Measurements from ENCODE around the gene NEU2. TPM values are rescaled to one million over a fixed set of nuclear protein-coding genes. Genes with fewer than 3 reads are reported as not detected.

Gene NEU2
- total RNA-seq, 2 donors from 2014 or later: not detected

DNA sequence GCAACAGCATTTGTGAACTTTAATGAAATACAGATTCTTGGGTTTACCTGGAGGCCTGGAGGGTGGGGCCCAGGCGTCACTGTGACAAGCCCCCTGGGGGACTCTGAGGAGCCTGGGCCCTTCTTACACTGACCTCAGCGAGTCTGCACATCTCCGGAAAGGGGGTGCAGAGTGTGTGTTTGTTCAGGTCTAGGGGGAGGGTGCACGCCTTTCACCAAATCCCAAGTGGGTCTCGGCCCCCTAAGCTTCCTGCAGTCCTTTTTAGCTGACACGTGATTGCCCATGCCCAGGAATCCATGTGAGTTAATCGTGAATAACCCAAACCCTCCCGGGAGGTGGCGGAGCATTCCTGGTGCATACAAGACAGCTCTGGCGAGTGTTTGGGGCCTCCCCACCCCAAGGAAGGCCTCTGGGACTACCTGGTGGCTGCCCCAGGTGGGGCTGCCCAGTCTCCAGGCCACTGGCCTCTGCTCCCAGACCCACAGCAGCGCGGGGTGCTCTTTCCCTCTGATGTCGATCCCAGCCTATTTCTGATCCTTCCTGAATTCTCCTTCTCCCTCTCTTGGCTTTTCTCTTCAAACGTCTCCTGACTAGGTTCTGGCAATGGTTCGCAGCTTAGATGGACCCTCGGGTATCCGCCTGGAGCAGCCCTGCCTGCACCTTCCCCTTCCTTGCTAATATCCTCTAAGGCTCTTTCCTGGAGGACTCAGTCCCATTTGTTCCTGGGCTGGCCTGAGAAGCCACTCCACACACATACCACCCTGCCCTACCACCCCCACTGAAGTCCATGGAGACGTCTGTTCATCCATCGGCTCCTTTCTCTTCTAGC lies 29.4 kb upstream of the NEU2 start:
- DNase-seq (no peak), ATAC-seq (replicated peaks in 1 of 2) (no peak)
- Mint-ChIP-seq H3K4me1 (ENCODE audit: low read depth) (no peaks in the 10 kb centered on the region), H3K36me3 (ENCODE audit: insufficient read depth in 2 of 2) (no peaks in the 10 kb centered on the region), H3K27me3 (ENCODE audit: low read depth) (no peaks in the 10 kb centered on the region), H3K27ac (no peak overlapping the region), H3K4me3 (no peak overlapping the region), H3K9me3 (no peaks in the 10 kb centered on the region)

DNA sequence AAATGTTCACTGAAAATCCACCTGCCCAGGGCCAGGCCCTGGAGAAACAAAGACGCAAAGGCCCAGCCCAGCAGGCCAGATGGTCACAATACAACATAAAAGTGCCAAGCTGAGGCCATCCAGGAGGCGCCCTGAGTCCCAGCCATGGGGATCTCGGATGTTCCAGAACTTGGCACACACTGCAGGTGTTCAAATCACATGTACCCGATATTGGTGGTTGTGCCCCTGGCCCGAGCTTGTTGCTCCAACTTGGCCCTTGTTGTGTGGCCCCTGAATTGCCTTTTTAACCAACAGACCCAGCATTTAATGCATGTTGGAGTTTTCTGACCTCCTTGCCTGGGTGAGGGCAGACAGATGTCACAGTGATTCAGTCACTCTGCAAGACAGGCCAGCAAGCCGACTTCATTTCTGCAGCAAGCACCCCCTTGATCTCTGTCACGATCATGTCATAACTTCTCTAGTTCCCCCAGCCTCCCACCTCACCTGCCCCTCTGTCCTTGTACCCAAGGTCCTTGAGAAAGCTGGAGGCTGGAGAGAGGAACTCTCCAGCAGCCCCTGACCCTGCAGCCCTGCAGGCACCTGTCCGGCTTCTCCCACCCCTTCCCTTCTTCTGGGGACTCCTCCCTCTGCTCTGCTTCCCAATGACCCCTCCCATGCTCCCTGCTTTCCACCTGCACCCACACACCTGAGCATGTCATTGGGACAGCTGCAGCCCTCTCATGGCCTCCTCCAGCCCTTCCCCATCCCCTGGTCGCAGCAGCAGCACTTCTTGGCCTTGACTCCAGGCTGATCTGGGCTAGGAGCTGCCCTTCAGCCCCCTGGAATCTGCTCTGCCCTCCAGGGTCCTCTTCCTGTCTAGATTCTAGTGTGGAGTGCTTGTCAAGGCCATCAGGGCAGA lies 28.6 kb upstream of the NEU2 start:
- DNase-seq (no peak), ATAC-seq (replicated peaks in 1 of 2) (no peak)
- Mint-ChIP-seq H3K4me1 (ENCODE audit: low read depth) (no peaks in the 10 kb centered on the region), H3K36me3 (ENCODE audit: insufficient read depth in 2 of 2) (no peaks in the 10 kb centered on the region), H3K27ac (no peak overlapping the region), H3K27me3 (ENCODE audit: low read depth) (no peaks in the 10 kb centered on the region), H3K4me3 (no peak overlapping the region), H3K9me3 (no peaks in the 10 kb centered on the region)

DNA sequence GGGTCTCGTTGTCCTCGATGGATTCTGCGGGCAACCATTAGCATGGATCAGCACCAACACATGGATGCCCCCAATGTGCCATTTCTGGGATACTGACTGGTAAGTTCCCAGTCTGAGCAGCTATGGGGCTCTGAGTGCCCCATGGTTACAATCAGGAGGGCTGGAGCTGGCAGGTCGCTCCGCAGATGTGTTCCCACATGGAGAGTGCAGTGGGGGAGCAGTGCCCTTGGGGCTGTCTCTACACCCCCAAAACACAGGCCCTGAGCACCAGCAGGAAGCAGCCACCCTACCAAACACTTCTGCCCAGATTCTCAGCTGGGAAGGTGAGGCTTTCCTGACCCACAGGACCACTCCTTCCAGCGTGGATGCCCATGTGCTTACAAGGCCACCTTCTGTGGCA lies 27.4 kb upstream of the NEU2 start:
- Mint-ChIP-seq H3K27me3 (ENCODE audit: low read depth) (no peaks in the 10 kb centered on the region), H3K9me3 (no peaks in the 10 kb centered on the region), H3K27ac (no peak overlapping the region), H3K4me3 (no peak overlapping the region), H3K4me1 (ENCODE audit: low read depth) (no peaks in the 10 kb centered on the region), H3K36me3 (ENCODE audit: insufficient read depth in 2 of 2) (no peaks in the 10 kb centered on the region)
- DNase-seq (no peak), ATAC-seq (replicated peaks in 1 of 2) (no peak)

- no peaks in the 10 kb centered on the region for H3K36me3 Mint-ChIP-seq (ENCODE audit: insufficient read depth in 2 of 2)
These were observed 25.8 kb upstream of the NEU2 start for GRCh38 chr2:233006648-233007047.

DNA sequence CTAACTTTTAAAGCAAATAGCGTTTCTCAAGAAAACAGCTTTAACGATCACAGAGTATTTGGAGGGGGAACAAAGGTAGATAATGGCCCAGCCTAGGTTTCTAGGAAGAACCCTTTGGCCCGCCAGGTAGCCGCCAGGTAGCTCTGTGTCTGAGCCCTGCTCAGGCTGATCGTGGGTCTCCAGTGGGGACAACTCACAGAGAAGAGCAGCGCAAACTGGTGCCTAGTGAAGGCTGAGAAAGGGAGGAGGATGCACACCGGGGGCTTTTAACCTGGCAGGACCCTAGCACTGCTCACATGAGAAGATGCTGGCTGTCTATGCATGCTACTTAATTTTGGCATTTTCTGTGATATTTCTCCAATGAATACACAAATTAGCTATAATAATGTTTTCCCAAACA lies 25.2 kb upstream of the NEU2 start:
- Mint-ChIP-seq H3K9me3 (no peaks in the 10 kb centered on the region), H3K4me3 (no peak overlapping the region), H3K27ac (no peak overlapping the region), H3K36me3 (ENCODE audit: insufficient read depth in 2 of 2) (no peaks in the 10 kb centered on the region), H3K27me3 (ENCODE audit: low read depth) (no peaks in the 10 kb centered on the region), H3K4me1 (ENCODE audit: low read depth) (no peaks in the 10 kb centered on the region)
- DNase-seq: no peak
- no peak for ATAC-seq (replicated peaks in 1 of 2)

More at GRCh38 chr2:233006648-233007047, 25.8 kb upstream of the NEU2 start:
- ATAC-seq (replicated peaks in 1 of 2) (no peak), DNase-seq (no peak)
- Mint-ChIP-seq H3K9me3 (no peaks in the 10 kb centered on the region), H3K27me3 (ENCODE audit: low read depth) (no peaks in the 10 kb centered on the region), H3K4me1 (ENCODE audit: low read depth) (no peaks in the 10 kb centered on the region), H3K4me3 (no peak overlapping the region), H3K27ac (no peak overlapping the region)

DNA sequence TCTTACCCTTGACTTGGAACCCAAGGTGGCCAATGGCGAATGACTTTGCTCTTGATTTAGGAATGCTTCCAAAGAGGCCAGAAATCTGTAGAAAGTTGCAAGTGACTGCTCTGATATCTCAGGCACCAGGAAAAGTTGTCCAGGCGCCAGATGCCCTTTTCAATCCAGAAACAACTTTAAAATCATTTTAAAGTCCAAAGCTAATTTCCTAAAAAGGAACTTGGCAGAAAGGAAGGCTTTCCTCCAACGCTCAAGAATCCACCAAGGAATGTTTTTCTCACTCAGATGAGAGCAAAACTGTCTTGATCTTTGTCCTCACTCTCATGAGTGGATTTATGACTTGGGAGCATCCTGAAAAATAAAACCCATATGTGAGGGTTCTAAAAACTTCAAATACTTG lies 24.7 kb upstream of the NEU2 start:
- no peak for ATAC-seq (replicated peaks in 1 of 2)
- H3K36me3 Mint-ChIP-seq (ENCODE audit: insufficient read depth in 2 of 2): no peaks in the 10 kb centered on the region
- no peaks in the 10 kb centered on the region for H3K4me1 Mint-ChIP-seq (ENCODE audit: low read depth)
- no peaks in the 10 kb centered on the region for H3K27me3 Mint-ChIP-seq (ENCODE audit: low read depth)
- H3K9me3 Mint-ChIP-seq: no peaks in the 10 kb centered on the region
- no peak overlapping the region for H3K27ac Mint-ChIP-seq
- DNase-seq: no peak
- H3K4me3 Mint-ChIP-seq: no peak overlapping the region

DNA sequence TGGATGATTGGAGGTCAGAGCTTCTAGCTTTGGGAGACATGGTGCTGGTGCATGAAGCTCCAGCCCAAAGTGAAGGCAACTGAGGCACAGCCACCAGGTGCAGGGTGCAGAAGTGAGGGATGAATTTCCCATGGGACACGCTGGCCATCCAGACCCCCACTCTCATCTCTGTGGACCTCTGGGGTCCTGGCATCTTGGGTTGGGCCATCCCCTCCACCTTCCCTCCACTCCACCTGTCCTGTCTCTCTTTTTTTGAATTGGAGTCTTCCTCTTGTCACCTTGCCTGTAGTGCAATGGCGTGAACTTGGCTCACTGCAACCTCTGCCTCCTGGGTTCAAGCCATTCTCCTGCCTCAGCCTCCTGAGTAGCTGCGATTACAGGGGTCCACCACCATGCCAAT lies 22.8 kb upstream of the NEU2 start:
- no peak overlapping the region for H3K27ac Mint-ChIP-seq

DNA sequence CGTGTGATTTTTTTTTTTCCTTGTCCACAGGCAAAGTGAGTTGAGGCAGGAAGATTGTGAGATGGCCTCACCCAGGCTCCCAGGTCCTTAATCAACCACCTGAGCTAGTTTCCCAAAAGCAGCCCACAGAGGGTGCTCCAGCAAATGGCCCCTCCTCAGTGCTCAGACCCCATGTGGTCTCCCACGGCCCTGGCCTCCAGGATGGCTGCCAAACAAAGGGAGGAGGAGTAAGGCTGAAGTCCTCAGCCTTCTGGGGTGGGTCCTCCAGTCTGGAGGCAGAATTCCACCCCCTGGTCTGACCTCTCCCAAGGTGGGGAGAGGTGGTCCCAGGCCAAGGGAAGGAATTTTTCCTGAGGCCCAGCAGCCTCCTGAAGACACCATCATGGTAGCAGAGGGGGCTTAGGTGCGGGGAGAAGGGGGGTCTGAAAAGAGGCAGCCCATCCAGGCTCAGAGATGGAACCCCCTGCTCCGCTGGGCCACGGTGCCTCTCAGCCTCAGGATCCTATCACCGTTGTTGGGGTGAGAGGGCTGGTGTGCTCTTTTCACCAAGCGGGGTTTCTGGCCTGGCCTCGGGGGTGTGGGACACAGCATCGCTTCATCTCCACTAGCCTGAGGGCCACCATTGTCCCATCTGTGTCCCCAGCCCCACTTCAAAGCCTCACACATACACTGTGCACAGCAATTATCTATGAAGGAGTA lies 21.8 kb upstream of the NEU2 start:
- DNase-seq: no peak
- ATAC-seq (replicated peaks in 1 of 2): no peak
- Mint-ChIP-seq H3K9me3 (peaks cover 4% of the 10 kb centered on the region in 2 donors), H3K4me3 (no peak overlapping the region), H3K27me3 (ENCODE audit: low read depth) (no peaks in the 10 kb centered on the region), H3K27ac (no peak overlapping the region), H3K36me3 (ENCODE audit: insufficient read depth in 2 of 2) (no peaks in the 10 kb centered on the region), H3K4me1 (ENCODE audit: low read depth) (no peaks in the 10 kb centered on the region)

More for the DNA sequence above, 22.8 kb upstream of the NEU2 start:
- H3K27me3 Mint-ChIP-seq (ENCODE audit: low read depth): no peaks in the 10 kb centered on the region
- H3K9me3 Mint-ChIP-seq: no peaks in the 10 kb centered on the region
- H3K4me3 Mint-ChIP-seq: no peak overlapping the region
- DNase-seq (no peak), ATAC-seq (replicated peaks in 1 of 2) (no peak)
- H3K4me1 Mint-ChIP-seq (ENCODE audit: low read depth): no peaks in the 10 kb centered on the region
- H3K36me3 Mint-ChIP-seq (ENCODE audit: insufficient read depth in 2 of 2): no peaks in the 10 kb centered on the region

DNA sequence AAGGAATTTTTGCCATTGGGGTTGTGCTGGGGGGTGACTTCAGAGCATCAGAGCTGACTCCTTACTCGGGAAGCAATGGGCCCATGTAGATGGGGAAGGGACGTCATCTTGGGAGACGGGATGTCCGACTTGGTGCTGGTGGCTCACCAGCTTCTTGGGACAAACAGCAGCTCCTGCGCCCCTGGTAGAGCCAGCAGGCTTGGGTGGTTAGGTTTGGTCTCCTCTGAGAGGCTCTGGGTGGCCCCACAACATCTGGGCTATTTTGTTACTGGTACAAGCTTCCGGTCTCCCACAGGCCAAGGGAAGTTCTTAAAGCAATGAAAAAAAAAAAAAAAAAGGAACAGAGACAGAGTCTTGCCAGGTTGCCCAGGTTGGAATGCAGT lies 21.2 kb upstream of the NEU2 start:
- Mint-ChIP-seq H3K36me3 (ENCODE audit: insufficient read depth in 2 of 2) (no peaks in the 10 kb centered on the region), H3K27me3 (ENCODE audit: low read depth) (no peaks in the 10 kb centered on the region), H3K4me3 (no peak overlapping the region), H3K4me1 (ENCODE audit: low read depth) (no peaks in the 10 kb centered on the region), H3K27ac (no peak overlapping the region), H3K9me3 (peaks cover 4% of the 10 kb centered on the region in 2 donors)
- no peak for ATAC-seq (replicated peaks in 1 of 2)
- no peak for DNase-seq

- Mint-ChIP-seq H3K9me3 (peaks cover 4% of the 10 kb centered on the region in 2 donors), H3K4me1 (ENCODE audit: low read depth) (no peaks in the 10 kb centered on the region), H3K4me3 (no peak overlapping the region), H3K36me3 (ENCODE audit: insufficient read depth in 2 of 2) (no peaks in the 10 kb centered on the region), H3K27me3 (ENCODE audit: low read depth) (no peaks in the 10 kb centered on the region), H3K27ac (no peak overlapping the region)
- DNase-seq (no peak), ATAC-seq (replicated peaks in 1 of 2) (no peak)
These were observed 20.8 kb upstream of the NEU2 start for GRCh38 chr2:233011702-233012131.

- no peaks in the 10 kb centered on the region for H3K4me1 Mint-ChIP-seq (ENCODE audit: low read depth)
- no peak overlapping the region for H3K4me3 Mint-ChIP-seq
- DNase-seq: no peak
- H3K36me3 Mint-ChIP-seq (ENCODE audit: insufficient read depth in 2 of 2): no peaks in the 10 kb centered on the region
- no peak for ATAC-seq (replicated peaks in 1 of 2)
- H3K27ac Mint-ChIP-seq: no peak overlapping the region
- peaks cover 4% of the 10 kb centered on the region in 2 donors for H3K9me3 Mint-ChIP-seq
- H3K27me3 Mint-ChIP-seq (ENCODE audit: low read depth): no peaks in the 10 kb centered on the region
These were observed 20.0 kb upstream of the NEU2 start for GRCh38 chr2:233012301-233012971.

GRCh38 chr2:233013027-233013461 lies 19.4 kb upstream of the NEU2 start, which contains the start of gene NGEF:
TSS of gene NGEF (minus strand) at chr2:233013256. CDS start at chr2:232974890, 38,366 bp downstream.
- no peak for DNase-seq
- H3K36me3 Mint-ChIP-seq (ENCODE audit: insufficient read depth in 2 of 2): no peaks in the 10 kb centered on the region
- ATAC-seq (replicated peaks in 1 of 2): no peak
- no peaks in the 10 kb centered on the region for H3K27me3 Mint-ChIP-seq (ENCODE audit: low read depth)
- no peaks in the 10 kb centered on the region for H3K4me1 Mint-ChIP-seq (ENCODE audit: low read depth)
- H3K9me3 Mint-ChIP-seq: peaks cover 4% of the 10 kb centered on the region in 2 donors
- H3K27ac Mint-ChIP-seq: no peak within 1 kb of the TSS
- no peak within 1 kb of the TSS for H3K4me3 Mint-ChIP-seq
